B cell (primary cell): Measurements from ENCODE around the gene OBP2B.

Experiments used
- CTCF ChIP-seq: fragments of 200-600 bp; IDR thresholded peaks from one replicate; pipeline ENCODE4 v1.8.0; 2022; ENCODE audit warnings: antibody characterized with exemption, mild to moderate bottlenecking
- EZH2 ChIP-seq: IDR thresholded peaks from 2 replicates; pipeline ENCODE4 v1.6.1; 2012; ENCODE audit warnings: borderline replicate concordance, low read depth, mild to moderate bottlenecking, moderate library complexity, low read length; ENCODE audit not compliant: insufficient read depth, poor library complexity, severe bottlenecking

- TF ChIP-seq CTCF = no peak
- no peak for TF ChIP-seq EZH2
Observed at GRCh38 chr9:133158695-133159094, 50.4 kb downstream of the OBP2B start.
